Fibroblast of the aortic adventitia (primary cell): Measurements from ENCODE around the gene TDP2. TPM values are rescaled to one million over a fixed set of nuclear protein-coding genes. Genes with fewer than 3 reads are reported as not detected.
"Not testable (repeated sequence)": the region's sequence is repeated elsewhere in the genome, so short reads cannot be mapped to it uniquely, and the experiment has no call there.

Source experiments
- DNase-seq: peaks from one replicate; pipeline ENCODE4 v3.0.0-alpha.2; 2010; ENCODE audit warnings: low read depth
- H3K4me3 ChIP-seq: 2 replicates; pipeline ENCODE4 v1.5.1; 2011; ENCODE audit warnings: low read depth, mild to moderate bottlenecking, control low read depth, low read length, moderate library complexity
- total RNA-seq: library from RNA; depleted of rRNA; stranded (reverse); fragments of >200 nt; gene quantifications from 2 replicates; pipeline ENCODE4 v1.2.3, GENCODE V29; 2012; ENCODE audit warnings: low replicate concordance
- TF ChIP-seq, protein P1 (sequence below): IDR thresholded peaks from 2 replicates; pipeline ENCODE4 v1.5.1; 2011; ENCODE audit warnings: mild to moderate bottlenecking, low read length, control low read depth, inconsistent platforms; ENCODE audit not compliant: insufficient read depth

Gene TDP2
- total RNA-seq, 1 donor = 29.5 TPM

DNA sequence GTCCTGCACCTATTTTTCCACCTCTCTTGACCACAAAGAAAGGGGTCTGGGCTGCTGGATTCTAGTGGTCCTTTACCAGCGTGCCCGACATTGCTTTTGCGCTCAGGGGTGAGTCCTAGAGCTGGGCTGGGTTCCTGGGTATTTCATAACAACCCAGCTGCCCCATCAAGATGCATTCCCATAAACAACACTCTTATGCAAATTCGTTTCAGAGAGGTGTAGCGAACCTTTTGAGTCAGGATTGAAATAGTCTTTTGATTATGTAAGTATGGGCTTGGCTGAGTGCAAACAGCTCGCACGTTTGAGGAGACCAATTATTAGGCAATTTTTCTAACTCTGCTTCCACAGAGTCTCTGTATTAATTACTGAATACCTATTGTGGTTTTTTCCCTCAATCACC lies 13.9 kb upstream of the TDP2 start:
- TF ChIP-seq, protein P1, sequence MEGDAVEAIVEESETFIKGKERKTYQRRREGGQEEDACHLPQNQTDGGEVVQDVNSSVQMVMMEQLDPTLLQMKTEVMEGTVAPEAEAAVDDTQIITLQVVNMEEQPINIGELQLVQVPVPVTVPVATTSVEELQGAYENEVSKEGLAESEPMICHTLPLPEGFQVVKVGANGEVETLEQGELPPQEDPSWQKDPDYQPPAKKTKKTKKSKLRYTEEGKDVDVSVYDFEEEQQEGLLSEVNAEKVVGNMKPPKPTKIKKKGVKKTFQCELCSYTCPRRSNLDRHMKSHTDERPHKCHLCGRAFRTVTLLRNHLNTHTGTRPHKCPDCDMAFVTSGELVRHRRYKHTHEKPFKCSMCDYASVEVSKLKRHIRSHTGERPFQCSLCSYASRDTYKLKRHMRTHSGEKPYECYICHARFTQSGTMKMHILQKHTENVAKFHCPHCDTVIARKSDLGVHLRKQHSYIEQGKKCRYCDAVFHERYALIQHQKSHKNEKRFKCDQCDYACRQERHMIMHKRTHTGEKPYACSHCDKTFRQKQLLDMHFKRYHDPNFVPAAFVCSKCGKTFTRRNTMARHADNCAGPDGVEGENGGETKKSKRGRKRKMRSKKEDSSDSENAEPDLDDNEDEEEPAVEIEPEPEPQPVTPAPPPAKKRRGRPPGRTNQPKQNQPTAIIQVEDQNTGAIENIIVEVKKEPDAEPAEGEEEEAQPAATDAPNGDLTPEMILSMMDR = no peak
- H3K4me3 ChIP-seq = no peak overlapping the region
- no peak for DNase-seq

- DNase-seq, H3K4me3 ChIP-seq: not testable (repeated sequence)
These were observed 12.2 kb upstream of the TDP2 start for GRCh38 chr6:24678792-24679352.

- TF ChIP-seq, protein P1 = no peak
- DNase-seq = no peak
- no peak overlapping the region for H3K4me3 ChIP-seq
These were observed 6.9 kb upstream of the TDP2 start for GRCh38 chr6:24673625-24674024.

GRCh38 chr6:24672620-24673182 lies 6.0 kb upstream of the TDP2 start:
- H3K4me3 ChIP-seq = no peak overlapping the region
- DNase-seq = no peak
- TF ChIP-seq, protein P1 = no peak

DNA sequence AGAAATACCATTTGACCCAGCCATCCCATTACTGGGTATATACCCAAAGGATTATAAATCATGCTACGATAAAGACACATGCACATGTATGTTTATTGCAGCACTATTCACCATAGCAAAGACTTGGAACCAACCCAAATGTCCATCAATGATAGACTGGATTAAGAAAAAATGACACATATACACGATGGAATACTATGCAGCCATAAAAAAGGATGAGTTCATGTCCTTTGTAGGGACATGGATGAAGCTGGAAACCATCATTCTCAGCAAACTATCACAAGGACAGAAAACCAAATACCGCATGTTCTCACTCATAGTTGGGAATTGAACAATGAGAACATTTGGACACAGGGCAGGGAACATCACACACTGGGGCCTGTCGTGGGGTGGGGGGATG lies 4.4 kb upstream of the TDP2 start:
- DNase-seq, H3K4me3 ChIP-seq: not testable (repeated sequence)

DNA sequence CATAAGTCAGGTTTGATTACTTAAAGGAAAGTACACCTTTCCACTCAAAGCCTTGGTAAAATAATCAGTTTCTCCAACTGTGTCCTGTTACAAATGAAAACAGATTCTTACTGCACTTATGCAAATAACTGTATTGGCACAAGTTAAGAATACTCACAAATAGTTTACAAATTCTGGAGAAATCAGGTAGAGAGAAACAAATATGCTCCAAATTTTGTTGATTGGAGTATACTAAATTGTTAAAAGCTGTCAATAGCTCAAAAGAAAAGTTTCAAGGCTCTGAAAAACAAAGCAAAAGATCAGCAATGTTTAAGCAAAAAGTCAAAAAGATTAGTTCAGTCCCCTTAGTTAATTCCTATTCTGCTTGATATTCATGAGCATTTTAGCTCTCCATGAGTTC lies 3.8 kb upstream of the TDP2 start:
- H3K4me3 ChIP-seq, DNase-seq: not testable (repeated sequence)

- TF ChIP-seq, protein P1 = no peak
- H3K4me3 ChIP-seq = no peak overlapping the region
- DNase-seq = no peak
These were observed 2.3 kb upstream of the TDP2 start for GRCh38 chr6:24668997-24669361.

- not testable (repeated sequence) for DNase-seq, H3K4me3 ChIP-seq
These were observed 1.6 kb upstream of the TDP2 start for GRCh38 chr6:24668066-24668996.

DNA sequence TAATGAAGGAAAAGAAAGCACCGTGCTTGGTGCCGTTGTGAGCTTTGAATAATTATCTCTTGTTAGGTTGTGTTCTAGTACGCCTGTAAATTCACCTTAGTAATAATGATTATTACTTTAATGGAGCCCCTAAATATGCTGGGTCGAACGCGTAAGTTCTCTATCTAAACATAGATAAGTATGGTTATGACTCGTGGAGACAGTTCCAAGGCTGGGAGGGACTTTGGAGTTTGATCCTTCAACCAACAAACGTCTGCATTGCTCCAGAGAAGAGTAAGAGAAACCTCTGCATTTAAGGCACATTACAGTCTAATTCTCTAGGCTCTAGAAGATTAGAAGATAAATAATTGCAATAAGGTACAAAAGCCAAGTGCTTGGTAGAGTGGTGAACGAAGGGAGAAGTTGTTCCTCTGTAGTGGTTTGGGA lies 692 bp upstream of the TDP2 start:
- H3K4me3 ChIP-seq = peak overlapping the region; percentile 87
- peak; percentile 39 for DNase-seq
- TF ChIP-seq, protein P1 = no peak
